Measurements from ENCODE around the gene YES1.

The YES1 gene

DNA sequence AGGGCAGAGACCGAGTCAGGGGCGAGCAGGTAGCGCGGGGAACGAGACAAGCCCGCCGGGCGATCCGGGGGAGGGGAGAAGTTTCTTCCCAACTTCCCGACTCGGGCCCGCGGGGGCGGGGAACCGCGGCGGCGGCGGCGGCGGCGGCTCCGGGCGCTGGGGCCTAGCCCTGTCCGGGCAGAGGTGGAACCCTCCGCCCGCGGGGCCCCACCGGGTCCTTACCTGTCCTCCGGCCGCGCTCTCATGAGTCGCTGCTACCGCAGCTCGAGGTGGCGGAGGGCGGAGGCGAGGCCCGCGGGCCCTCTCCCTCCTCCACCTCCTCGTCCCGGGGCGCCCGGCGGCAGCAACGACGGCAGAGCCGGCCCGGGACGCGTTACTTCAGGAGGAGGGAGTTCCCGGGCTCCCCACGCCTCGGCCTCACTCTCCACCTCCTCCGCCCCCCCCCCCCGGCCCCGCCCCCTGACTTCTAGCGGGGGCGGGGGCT lies at the start of gene YES1:
Gene YES1, minus strand, starts transcription at position 351 of the 484 bp plus-strand sequence. CDS start 55,415 bp downstream, outside the sequence.
- H3K4me1 Mint-ChIP-seq: peaks cover 70% of the 10 kb centered on the region
- ATAC-seq (peak; percentile 70), DNase-seq (ENCODE audit: low spot score in 2 of 2) (no peak)
- peak within 1 kb of the TSS; percentile 87 for H3K4me3 Mint-ChIP-seq
- H3K27ac Mint-ChIP-seq: peak within 1 kb of the TSS; percentile 99
- no peaks in the 10 kb centered on the region for H3K9me3 Mint-ChIP-seq
- H3K36me3 Mint-ChIP-seq: peaks cover 43% of the 10 kb centered on the region

DNA sequence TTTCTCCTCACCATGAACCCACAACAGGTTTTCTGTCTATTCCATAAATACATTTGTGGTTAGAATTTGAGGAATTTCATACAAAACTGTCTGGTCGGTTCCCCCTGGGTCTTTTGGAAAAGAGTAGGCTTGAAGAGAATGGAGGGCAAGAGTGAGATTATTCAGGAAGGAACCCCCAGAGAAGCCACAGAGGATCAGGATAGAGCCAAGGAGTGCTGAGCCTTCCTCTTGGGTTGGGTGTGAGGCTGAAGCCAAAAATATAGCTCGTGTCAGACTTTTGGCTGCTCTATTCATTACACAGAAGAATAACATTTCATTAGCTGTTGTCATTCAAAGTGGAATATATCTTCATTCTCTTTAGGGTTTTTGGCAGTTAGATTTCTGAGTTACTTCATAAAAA lies 45.9 kb upstream of the YES1 start:
- ATAC-seq (no peak), DNase-seq (ENCODE audit: low spot score in 2 of 2) (no peak)
- no peak overlapping the region for H3K4me3 Mint-ChIP-seq
- H3K9me3 Mint-ChIP-seq: no peaks in the 10 kb centered on the region
- H3K36me3 Mint-ChIP-seq: no peaks in the 10 kb centered on the region
- H3K27ac Mint-ChIP-seq: no peak overlapping the region
- H3K4me1 Mint-ChIP-seq: no peaks in the 10 kb centered on the region

- H3K4me1 Mint-ChIP-seq: no peaks in the 10 kb centered on the region
Observed at GRCh38 chr18:853471-853870, 41.4 kb upstream of the YES1 start.

GRCh38 chr18:850960-851359 lies 38.9 kb upstream of the YES1 start:
- Mint-ChIP-seq H3K4me3 (no peak overlapping the region), H3K27ac (no peak overlapping the region), H3K4me1 (no peaks in the 10 kb centered on the region), H3K36me3 (no peaks in the 10 kb centered on the region), H3K9me3 (no peaks in the 10 kb centered on the region)
- ATAC-seq: no peak
- no peak for DNase-seq (ENCODE audit: low spot score in 2 of 2)

More at GRCh38 chr18:853471-853870, 41.4 kb upstream of the YES1 start:
- H3K36me3 Mint-ChIP-seq: no peaks in the 10 kb centered on the region
- DNase-seq (ENCODE audit: low spot score in 2 of 2) (no peak), ATAC-seq (no peak)
- H3K4me3 Mint-ChIP-seq: no peak overlapping the region
- H3K27ac Mint-ChIP-seq: no peak overlapping the region
- no peaks in the 10 kb centered on the region for H3K9me3 Mint-ChIP-seq

DNA sequence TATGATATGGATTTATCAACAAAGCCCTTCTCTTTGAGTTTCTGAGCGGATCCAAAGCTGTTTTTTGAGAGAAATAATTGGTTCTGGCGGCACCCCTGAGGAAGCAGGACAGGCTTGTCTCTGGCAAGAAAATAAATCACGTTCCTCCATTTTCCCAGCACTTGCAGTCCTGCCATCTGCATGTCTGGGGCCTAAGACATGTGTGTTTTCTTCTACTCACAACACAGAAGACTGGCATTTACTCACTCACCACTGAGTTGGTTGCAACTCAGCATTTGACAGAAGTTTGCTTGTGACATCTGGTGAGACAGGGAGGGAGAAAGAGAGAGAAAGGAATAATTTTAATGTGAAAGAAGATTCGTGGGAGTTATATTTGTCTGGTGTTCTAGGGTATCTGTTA lies 37.0 kb upstream of the YES1 start:
- no peak for DNase-seq (ENCODE audit: low spot score in 2 of 2)
- Mint-ChIP-seq H3K4me1 (no peaks in the 10 kb centered on the region), H3K27ac (no peak overlapping the region), H3K4me3 (no peak overlapping the region), H3K9me3 (no peaks in the 10 kb centered on the region), H3K36me3 (no peaks in the 10 kb centered on the region)
- ATAC-seq: no peak

GRCh38 chr18:848062-848861 lies 36.2 kb upstream of the YES1 start:
- DNase-seq (ENCODE audit: low spot score in 2 of 2) (no peak), ATAC-seq (no peak)
- Mint-ChIP-seq H3K27ac (no peak overlapping the region), H3K36me3 (no peaks in the 10 kb centered on the region), H3K4me1 (no peaks in the 10 kb centered on the region), H3K9me3 (no peaks in the 10 kb centered on the region), H3K4me3 (no peak overlapping the region)

GRCh38 chr18:845152-845819 lies 33.2 kb upstream of the YES1 start:
- no peaks in the 10 kb centered on the region for H3K36me3 Mint-ChIP-seq
- H3K9me3 Mint-ChIP-seq: no peaks in the 10 kb centered on the region
- DNase-seq (ENCODE audit: low spot score in 2 of 2): no peak

DNA sequence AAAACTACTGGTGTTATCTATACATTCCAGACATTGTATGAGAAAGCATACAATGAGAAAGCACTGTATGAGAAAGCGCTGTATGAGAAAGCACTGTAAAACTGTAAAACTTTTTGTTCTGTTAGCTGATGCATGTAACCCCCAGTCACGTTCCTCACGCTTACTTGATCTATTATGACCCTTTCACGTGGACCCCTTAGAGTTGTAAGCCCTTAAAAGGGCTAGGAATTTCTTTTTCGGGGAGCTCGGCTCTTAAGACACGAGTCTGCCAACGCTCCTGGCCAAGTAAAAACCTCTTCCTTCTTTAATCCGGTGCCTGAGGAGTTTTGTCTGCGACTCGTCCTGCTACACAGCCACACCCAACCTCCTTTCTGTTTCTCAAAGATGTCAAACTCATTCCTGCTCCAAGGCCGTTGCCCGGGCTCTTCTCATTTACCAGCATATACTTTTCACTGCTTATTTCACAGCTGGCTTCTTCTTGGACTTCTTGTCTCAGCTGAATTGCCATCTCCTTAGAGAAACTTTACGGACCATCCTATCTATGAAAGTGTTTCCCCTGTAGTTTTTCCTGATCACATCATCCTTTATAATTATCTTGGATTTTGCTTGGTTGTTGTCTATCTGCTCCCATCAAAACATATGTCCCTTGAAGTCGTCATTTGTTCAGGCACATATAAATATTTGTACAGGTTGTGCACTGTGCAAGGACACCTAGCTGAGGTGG lies 29.8 kb upstream of the YES1 start:
- Mint-ChIP-seq H3K27ac (no peak overlapping the region), H3K4me1 (peaks cover 5% of the 10 kb centered on the region)
- ATAC-seq: no peak

More at GRCh38 chr18:845152-845819, 33.2 kb upstream of the YES1 start:
- Mint-ChIP-seq H3K4me3 (no peak overlapping the region), H3K27ac (no peak overlapping the region), H3K4me1 (no peaks in the 10 kb centered on the region)
- ATAC-seq: no peak

GRCh38 chr18:840516-840915 lies 28.5 kb upstream of the YES1 start:
- Mint-ChIP-seq H3K4me3 (no peak overlapping the region), H3K36me3 (no peaks in the 10 kb centered on the region), H3K9me3 (no peaks in the 10 kb centered on the region), H3K4me1 (peaks cover 5% of the 10 kb centered on the region), H3K27ac (no peak overlapping the region)
- ATAC-seq (no peak), DNase-seq (ENCODE audit: low spot score in 2 of 2) (no peak)

More for the DNA sequence above, 29.8 kb upstream of the YES1 start:
- Mint-ChIP-seq H3K4me3 (no peak overlapping the region), H3K9me3 (no peaks in the 10 kb centered on the region), H3K36me3 (no peaks in the 10 kb centered on the region)
- no peak for DNase-seq (ENCODE audit: low spot score in 2 of 2)

- ATAC-seq (no peak), DNase-seq (ENCODE audit: low spot score in 2 of 2) (no peak)
- peaks cover 5% of the 10 kb centered on the region for H3K4me1 Mint-ChIP-seq
- H3K4me3 Mint-ChIP-seq: no peak overlapping the region
- no peaks in the 10 kb centered on the region for H3K36me3 Mint-ChIP-seq
- H3K27ac Mint-ChIP-seq: no peak overlapping the region
- H3K9me3 Mint-ChIP-seq: no peaks in the 10 kb centered on the region
Observed at GRCh38 chr18:840023-840408, 28.0 kb upstream of the YES1 start.

DNA sequence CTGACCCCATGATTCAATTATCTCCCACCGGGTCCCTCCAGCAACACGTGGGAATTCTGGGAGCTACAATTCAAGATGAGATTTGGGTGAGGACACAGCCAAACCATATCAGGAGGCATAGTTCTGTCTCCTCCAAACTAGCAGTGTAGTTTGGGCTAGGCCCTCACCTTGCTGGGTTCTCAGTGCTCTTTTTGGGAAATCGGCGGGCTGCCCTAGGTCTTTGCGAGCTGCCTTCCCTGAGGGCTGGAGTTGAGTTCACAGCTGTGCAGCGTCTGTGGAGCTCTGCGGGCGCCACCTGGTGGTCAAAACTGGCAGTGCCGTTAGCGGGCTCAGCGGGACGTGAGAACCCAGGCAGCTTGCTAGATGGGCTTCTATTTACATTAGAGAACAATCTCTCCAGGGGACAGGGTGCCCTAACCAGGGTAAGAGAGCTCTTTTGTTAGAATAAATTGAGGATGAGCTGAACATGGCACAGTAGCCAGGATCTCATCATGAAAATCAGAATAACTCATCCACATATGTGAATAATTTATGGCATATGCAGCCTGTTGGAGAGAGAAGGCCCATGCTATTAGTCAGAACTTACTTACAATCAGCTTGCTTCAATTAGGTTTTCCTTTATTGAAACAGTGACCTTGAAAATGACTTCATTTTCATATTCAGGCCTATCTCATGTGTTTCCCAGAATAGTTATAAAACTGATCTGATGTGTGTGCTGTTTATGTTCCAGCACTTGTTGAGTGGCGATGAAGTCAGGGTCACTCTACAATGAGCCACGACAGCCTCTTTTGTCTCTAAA lies 27.4 kb upstream of the YES1 start:
- ATAC-seq (peak; percentile 96), DNase-seq (ENCODE audit: low spot score in 2 of 2) (peak; percentile 97 to 98)
- no peak overlapping the region for H3K27ac Mint-ChIP-seq
- no peaks in the 10 kb centered on the region for H3K9me3 Mint-ChIP-seq
- H3K4me1 Mint-ChIP-seq: peaks cover 5% of the 10 kb centered on the region
- no peaks in the 10 kb centered on the region for H3K36me3 Mint-ChIP-seq
- H3K4me3 Mint-ChIP-seq: no peak overlapping the region

- DNase-seq (ENCODE audit: low spot score in 2 of 2): no peak
- Mint-ChIP-seq H3K4me1 (peaks cover 5% of the 10 kb centered on the region), H3K4me3 (no peak overlapping the region), H3K36me3 (no peaks in the 10 kb centered on the region), H3K9me3 (no peaks in the 10 kb centered on the region), H3K27ac (no peak overlapping the region)
- ATAC-seq: no peak
Observed at GRCh38 chr18:837922-838321, 25.9 kb upstream of the YES1 start.

DNA sequence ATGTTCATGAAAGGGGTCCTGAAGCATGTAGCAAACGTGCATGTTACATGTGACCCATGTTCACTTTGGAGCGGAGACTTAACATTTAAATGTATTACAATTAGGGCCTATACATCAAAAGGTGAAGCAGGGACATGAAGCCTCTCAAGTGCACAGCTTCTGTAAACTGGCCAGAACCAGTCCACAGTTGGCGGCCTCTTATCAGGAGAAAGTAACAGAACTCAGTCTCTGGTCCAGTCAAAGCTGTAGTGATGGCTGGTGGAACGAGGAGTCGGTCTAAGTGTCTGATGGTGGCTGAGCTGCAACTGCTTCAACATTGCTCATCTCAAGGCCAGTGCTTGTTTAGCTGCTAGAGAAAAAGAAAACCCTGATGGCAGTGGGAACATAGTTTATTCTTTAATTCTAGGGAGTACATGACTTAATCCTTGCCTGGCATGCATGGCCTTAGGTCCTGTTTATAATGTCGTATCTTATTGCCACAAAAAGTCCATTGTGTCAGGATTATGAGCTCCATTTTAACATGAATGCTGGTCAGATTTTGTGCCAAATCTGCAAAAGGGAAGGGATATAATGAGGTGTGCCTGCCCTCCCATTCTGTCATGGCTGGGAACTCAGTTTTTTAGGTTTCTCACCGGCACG lies 22.2 kb upstream of the YES1 start:
- DNase-seq (ENCODE audit: low spot score in 2 of 2) (no peak), ATAC-seq (no peak)
- no peaks in the 10 kb centered on the region for H3K36me3 Mint-ChIP-seq
- no peaks in the 10 kb centered on the region for H3K9me3 Mint-ChIP-seq
- peaks cover 17% of the 10 kb centered on the region for H3K4me1 Mint-ChIP-seq
- H3K27ac Mint-ChIP-seq: no peak overlapping the region
- no peak overlapping the region for H3K4me3 Mint-ChIP-seq

DNA sequence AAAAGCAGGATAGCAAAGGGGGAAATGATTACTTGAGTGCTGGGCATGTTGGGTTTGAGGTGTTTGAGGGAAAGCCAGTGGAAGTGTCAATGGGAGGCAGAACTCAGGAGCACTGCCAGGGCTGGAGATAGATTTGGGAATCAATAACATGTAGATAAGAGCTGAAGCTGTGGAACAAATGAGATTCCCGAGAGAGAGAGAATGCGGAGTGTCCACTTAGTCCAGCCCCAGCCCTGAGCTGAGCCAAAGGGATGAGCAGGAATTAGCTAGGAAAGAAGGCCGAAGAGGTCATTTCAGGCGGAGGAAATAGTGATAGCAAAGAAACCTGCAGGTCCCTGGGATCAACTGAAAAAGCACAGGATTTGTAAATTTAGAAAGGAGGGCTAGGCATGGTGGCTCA lies 21.2 kb upstream of the YES1 start:
- ATAC-seq (no peak), DNase-seq (ENCODE audit: low spot score in 2 of 2) (no peak)
- H3K36me3 Mint-ChIP-seq: no peaks in the 10 kb centered on the region
- no peak overlapping the region for H3K4me3 Mint-ChIP-seq
- H3K4me1 Mint-ChIP-seq: peaks cover 12% of the 10 kb centered on the region
- H3K27ac Mint-ChIP-seq: no peak overlapping the region
- no peaks in the 10 kb centered on the region for H3K9me3 Mint-ChIP-seq
